ENCODE measurements around the gene GCC1. TPM values are rescaled to one million over a fixed set of nuclear protein-coding genes. Genes with fewer than 3 reads are reported as not detected.
A peak's percentile ranks its signal among the peaks of the same experiment; 100 is the strongest.

GCC1 gene
- total RNA-seq, 2 donors from 2014 or later = 14.8 to 15.3 TPM

GRCh38 chr7:127536394-127536691, 49.1 kb downstream of the GCC1 start:
- H3K27me3 ChIP-seq (ENCODE audit: control insufficient read depth, insufficient read depth, low read length, poor library complexity, severe bottlenecking) = peaks cover 19% of the 10 kb centered on the region
- Mint-ChIP-seq H3K9me3 (peaks cover 8% of the 10 kb centered on the region), H3K36me3 (ENCODE audit: low read depth) (peaks cover 3% of the 10 kb centered on the region), H3K4me3 (peak overlapping the region; percentile 54), H3K27ac (peak overlapping the region; percentile 56), H3K4me1 (peaks cover 32% of the 10 kb centered on the region), H3K27me3 (ENCODE audit: insufficient read depth) (peaks cover 66% of the 10 kb centered on the region)
- no peaks in the 10 kb centered on the region for H3K36me3 ChIP-seq (ENCODE audit: control insufficient read depth, insufficient read depth, low read length)
- no peak for TF ChIP-seq CTCF (conservative IDR thresholded peaks at IDR 0.05)
- H3K4me3 ChIP-seq (ENCODE audit: low read length) = no peak overlapping the region
- DNase-seq = no peak
- no peak overlapping the region for H3K9ac ChIP-seq (ENCODE audit: extremely low read depth, low read length, poor library complexity, severe bottlenecking)
- 71% methylated on average over 2 of the region's 2 CpGs; no CpG with 5 or more reads in 1 of the 2 experiments for WGBS, 2 experiments (ENCODE audit: insufficient coverage in 1 of 2, insufficient read length in 1 of 2)
- no peaks in the 10 kb centered on the region for H3K4me1 ChIP-seq (ENCODE audit: control insufficient read depth, insufficient read depth, low read length)
- no peak overlapping the region for H3K27ac ChIP-seq (ENCODE audit: low read depth, low read length)
- no peaks in the 10 kb centered on the region for H3K9me3 ChIP-seq (ENCODE audit: control insufficient read depth, low read length)

DNA sequence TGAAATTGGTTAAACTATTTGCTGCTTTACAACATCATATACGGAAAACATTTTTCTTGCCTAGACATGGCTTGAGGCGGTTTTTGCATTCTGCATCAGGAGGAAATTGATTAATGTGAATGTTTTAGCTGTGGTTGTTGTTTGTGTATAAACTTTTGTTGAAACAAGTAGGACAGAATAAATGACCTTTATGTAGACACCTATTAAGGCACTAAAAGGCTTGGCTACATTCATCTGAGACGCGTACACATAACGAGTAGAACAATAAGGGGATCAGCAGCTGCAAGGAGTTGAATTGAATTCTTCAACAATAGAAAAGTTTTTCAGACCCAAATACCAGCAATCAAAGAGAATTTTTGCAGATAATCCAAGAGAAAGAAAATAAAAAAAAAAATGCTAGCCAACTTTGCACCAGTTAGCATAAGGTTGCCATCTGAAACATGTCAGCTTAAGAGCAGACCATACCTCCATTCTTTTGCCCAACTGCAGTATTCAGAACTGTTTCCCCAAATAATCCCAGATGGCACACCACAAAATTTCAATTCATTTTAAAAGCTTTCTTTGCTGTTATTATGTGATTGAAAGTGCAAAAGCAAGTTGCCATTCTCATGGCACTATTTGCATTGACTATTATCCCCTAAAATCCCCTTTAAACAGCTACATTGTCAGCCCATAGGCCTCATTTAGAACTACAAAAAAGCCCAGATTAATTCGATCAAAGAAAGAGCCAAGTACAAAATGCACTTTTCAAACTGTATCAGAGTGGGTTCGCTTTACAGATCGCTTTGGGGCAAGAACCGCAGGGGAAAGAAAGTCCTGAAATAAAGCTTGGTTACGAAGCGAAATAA, 49.6 kb downstream of the GCC1 start:
- H3K27me3 Mint-ChIP-seq (ENCODE audit: insufficient read depth) = peaks cover 65% of the 10 kb centered on the region

GRCh38 chr7:127534636-127535035, 50.8 kb downstream of the GCC1 start:
- H3K4me3 ChIP-seq (ENCODE audit: low read length) = no peak overlapping the region
- TF ChIP-seq CTCF (conservative IDR thresholded peaks at IDR 0.05) = no peak
- WGBS, 2 experiments (ENCODE audit: insufficient coverage in 1 of 2, insufficient read length in 1 of 2) = 74 to 75% methylated on average over 5 of the region's 5 CpGs
- H3K9me3 ChIP-seq (ENCODE audit: control insufficient read depth, low read length) = peaks cover 9% of the 10 kb centered on the region
- H3K27me3 ChIP-seq (ENCODE audit: control insufficient read depth, insufficient read depth, low read length, poor library complexity, severe bottlenecking) = peaks cover 19% of the 10 kb centered on the region
- no peaks in the 10 kb centered on the region for H3K36me3 Mint-ChIP-seq (ENCODE audit: low read depth)
- peaks cover 11% of the 10 kb centered on the region for H3K9me3 Mint-ChIP-seq
- H3K27me3 Mint-ChIP-seq (ENCODE audit: insufficient read depth) = peaks cover 74% of the 10 kb centered on the region
- no peaks in the 10 kb centered on the region for H3K36me3 ChIP-seq (ENCODE audit: control insufficient read depth, insufficient read depth, low read length)
- no peak overlapping the region for H3K27ac Mint-ChIP-seq
- H3K9ac ChIP-seq (ENCODE audit: extremely low read depth, low read length, poor library complexity, severe bottlenecking) = no peak overlapping the region
- DNase-seq = no peak
- H3K4me1 Mint-ChIP-seq = peaks cover 32% of the 10 kb centered on the region
- H3K27ac ChIP-seq (ENCODE audit: low read depth, low read length) = no peak overlapping the region
- H3K4me3 Mint-ChIP-seq = no peak overlapping the region
- H3K4me1 ChIP-seq (ENCODE audit: control insufficient read depth, insufficient read depth, low read length) = no peaks in the 10 kb centered on the region

More for the DNA sequence above, 49.6 kb downstream of the GCC1 start:
- Histone ChIP-seq H3K4me1 (ENCODE audit: control insufficient read depth, insufficient read depth, low read length) (no peaks in the 10 kb centered on the region), H3K27ac (ENCODE audit: low read depth, low read length) (no peak overlapping the region), H3K4me3 (ENCODE audit: low read length) (no peak overlapping the region), H3K27me3 (ENCODE audit: control insufficient read depth, insufficient read depth, low read length, poor library complexity, severe bottlenecking) (peaks cover 19% of the 10 kb centered on the region), H3K9ac (ENCODE audit: extremely low read depth, low read length, poor library complexity, severe bottlenecking) (no peak overlapping the region), H3K9me3 (ENCODE audit: control insufficient read depth, low read length) (no peaks in the 10 kb centered on the region), H3K36me3 (ENCODE audit: control insufficient read depth, insufficient read depth, low read length) (no peaks in the 10 kb centered on the region)
- no peak overlapping the region for H3K4me3 Mint-ChIP-seq
- WGBS, 2 experiments (ENCODE audit: insufficient coverage in 1 of 2, insufficient read length in 1 of 2) = 91 to 94% methylated on average over 7 to 11 of the region's 11 CpGs
- no peak for TF ChIP-seq CTCF (conservative IDR thresholded peaks at IDR 0.05)
- DNase-seq = no peak
- H3K4me1 Mint-ChIP-seq = peaks cover 32% of the 10 kb centered on the region
- H3K27ac Mint-ChIP-seq = no peak overlapping the region
- H3K9me3 Mint-ChIP-seq = peaks cover 7% of the 10 kb centered on the region
- peaks cover 3% of the 10 kb centered on the region for H3K36me3 Mint-ChIP-seq (ENCODE audit: low read depth)

Data from endodermal cell (in vitro differentiated cells).